HG02852 (cell line): ENCODE results near the gene ACSM6.
"Not testable (repeated sequence)": the region's sequence is repeated elsewhere in the genome, so short reads cannot be mapped to it uniquely, and the experiment has no call there.

Source experiments
- ATAC-seq: cut with Tn5 transposase; IDR thresholded peaks from one replicate; pipeline ENCODE4 v1.9.1; 2021; ENCODE audit warnings: mild to moderate bottlenecking, moderate library complexity; ENCODE audit not compliant: unreplicated experiment

Gene ACSM6

DNA sequence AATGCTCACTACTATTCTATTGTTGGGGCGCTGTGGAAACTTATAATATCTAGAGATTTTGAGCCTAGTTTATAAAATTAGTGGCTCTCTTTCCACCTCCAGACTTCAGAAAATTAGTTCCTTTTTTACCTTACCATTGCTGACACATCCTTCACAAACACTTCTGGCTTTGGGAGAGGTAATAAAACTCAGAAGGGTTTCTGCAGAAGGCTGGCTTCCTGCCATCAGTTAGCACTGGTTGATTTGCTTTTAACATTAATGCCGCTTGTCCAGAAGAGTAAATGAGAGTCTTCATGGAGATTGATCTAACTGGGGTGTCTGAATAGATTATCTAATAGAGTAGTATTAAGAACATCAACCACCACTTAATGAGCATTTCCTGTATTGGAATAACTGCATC is 20.3 kb downstream of the ACSM6 start:
- no peak for ATAC-seq

DNA sequence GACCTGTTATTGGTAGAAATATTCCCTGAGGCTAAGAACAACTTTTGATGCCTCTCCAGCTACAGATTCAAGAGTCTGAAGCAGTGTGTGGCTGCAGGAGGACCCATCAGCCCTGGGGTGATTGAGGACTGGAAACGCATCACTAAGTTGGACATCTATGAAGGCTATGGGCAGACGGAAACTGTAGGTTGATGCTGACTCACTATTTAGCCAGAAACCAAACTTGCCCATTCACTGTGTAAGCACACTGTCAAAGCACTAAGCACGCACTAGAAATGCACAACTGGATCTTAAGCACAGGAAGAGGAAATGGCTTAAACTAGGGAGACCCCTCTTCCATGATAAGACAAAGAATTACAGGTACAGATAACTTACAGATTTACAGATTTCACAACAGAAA is 20.8 kb downstream of the ACSM6 start:
- ATAC-seq = peak; percentile 75

DNA sequence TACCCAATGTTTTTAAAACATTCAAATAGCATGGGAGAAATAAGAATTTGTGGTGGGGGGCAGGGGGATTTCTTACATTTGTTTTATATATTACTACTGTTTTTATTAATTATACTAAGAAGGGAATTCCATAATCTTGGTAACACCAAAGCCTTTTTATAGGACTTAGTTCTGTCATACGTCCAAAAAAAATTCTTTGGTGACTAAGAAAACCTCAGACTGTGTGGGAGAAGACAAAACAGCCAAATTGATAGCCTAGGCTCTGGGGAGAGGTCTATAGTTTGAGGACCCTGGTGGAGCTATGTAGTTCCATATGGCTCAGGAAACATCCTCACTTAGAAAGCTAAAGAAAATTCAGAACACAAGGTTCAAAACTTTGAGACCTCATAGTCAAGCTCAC is 23.4 kb downstream of the ACSM6 start:
- no peak for ATAC-seq

DNA sequence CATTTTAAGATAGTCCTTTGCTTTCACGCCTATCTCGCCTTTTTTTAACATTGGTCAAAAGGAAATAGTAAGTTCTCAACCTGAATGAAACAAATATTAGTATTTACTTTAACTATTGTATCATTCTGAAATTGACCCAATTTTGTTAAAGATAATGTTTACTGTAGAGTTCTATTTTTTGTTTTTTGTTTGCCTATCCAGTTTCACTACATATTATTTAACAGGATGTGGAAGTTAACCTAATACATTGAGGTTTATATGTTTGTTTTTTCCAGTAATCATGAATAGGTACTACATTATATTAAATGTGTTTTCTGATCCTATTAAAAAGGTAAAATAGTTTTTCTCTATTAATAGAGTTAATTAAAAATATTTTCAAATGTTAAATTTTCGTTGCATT is 26.5 kb downstream of the ACSM6 start:
- no peak for ATAC-seq

DNA sequence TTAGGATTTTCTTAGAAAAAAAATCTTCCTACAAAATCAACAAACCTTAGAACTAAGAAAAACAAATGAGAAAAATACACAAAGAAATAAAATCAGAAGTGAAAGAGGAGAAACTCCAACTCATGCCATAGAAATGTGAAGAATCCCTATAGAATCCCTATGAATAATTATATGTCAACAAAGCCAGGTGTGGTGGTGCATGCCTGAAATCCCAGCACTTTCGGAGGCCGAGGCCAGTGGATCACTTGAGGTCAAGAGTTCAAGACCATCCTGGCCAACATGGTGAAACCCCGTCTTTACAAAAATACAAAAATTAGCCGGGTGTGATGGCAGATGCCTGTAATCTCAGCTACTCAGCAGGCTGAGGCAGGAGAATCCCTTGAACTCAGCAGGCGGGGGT is 27.1 kb downstream of the ACSM6 start:
- ATAC-seq = no peak

DNA sequence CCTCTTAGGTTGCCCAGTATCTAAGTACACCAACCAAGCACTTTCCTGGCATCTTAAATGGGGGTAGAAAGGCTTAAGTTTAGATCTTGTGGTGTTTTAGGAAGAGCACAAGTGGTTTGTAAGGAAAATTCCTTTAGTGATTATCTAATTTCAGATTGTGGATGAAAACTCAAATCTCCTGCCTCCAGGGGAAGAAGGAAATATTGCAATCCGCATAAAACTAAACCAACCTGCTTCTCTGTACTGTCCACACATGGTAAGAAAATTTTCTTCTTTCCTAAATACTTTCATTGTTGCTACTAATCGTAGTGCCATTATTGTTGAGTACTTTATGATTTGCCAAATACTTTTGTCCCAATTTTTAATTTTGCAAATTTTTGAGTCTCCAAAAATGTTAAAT is 31.1 kb downstream of the ACSM6 start:
- no peak for ATAC-seq

DNA sequence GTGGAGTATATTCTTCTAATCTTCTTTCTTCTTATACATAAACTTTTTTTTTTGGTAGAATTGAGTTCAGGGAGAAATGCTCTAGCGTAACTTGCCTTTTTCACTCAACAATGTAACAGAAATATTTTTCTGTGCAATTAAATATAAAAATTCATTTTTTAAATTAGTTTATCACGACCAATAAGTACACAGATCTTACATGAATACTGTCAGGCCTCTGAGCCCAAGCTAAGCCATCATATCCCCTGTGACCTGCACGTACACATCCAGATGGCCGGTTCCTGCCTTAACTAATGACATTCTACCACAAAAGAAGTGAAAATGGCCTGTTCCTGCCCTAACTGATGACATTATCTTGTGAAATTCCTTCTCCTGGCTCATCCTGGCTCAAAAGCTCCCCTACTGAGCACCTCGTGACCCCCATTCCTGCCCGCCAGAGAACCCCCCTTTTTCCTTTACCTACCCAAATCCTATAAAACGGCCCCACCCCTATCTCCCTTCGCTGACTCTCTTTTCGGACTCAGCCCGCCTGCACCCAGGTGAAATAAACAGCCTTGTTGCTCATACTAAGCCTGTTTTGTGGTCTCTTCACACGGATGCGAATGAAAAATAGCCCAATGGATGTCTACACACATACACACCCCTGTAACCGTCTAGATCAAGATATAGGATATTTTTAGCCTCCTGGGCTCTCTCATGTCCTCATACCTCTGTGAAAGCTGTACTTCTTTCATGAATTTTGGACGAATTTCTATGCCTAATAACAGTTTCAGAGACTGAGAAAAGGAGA is 35.1 kb downstream of the ACSM6 start:
- ATAC-seq = not testable (repeated sequence)

DNA sequence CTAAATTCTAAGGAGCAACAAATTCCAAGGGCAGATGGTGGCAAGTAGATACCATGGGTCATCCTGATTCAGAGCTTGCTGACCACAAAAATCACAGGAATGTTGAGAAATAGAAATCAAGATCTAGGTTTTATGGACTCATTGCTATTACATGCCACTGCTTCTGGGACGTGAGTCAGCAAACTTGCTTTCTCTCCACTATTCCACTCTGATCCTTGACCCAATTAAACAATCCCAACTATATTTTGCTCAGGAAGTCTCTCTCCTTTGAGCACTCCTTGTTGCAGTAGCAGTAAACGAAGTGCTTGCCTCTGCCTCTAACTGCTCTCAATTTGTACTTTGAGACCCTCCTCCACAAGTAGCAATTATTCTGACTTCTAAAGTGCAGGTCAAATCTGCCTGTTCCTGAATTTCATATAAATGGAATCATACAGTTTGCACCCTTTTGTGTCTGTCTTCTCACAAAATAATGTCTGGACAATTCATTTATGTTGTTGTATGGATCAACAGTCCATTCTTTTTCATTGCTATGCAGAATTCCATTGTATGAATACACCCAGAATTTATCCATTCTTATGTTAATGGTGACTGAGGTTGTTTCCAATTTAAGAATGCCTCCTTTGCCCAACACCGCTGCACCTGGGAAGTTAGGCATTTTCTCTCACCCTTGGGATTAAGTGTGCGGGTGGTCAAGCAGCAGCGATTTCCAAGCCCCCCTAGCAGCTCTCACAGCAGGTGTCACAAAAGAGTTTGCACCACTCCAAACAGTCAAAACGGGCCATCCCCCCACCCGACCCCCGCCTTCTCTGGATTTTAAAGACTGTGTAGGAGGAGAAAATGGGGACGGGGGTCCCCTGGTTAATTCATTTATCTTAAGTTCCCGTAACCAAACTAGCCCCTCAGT is 35.9 kb downstream of the ACSM6 start:
- ATAC-seq = no peak

DNA sequence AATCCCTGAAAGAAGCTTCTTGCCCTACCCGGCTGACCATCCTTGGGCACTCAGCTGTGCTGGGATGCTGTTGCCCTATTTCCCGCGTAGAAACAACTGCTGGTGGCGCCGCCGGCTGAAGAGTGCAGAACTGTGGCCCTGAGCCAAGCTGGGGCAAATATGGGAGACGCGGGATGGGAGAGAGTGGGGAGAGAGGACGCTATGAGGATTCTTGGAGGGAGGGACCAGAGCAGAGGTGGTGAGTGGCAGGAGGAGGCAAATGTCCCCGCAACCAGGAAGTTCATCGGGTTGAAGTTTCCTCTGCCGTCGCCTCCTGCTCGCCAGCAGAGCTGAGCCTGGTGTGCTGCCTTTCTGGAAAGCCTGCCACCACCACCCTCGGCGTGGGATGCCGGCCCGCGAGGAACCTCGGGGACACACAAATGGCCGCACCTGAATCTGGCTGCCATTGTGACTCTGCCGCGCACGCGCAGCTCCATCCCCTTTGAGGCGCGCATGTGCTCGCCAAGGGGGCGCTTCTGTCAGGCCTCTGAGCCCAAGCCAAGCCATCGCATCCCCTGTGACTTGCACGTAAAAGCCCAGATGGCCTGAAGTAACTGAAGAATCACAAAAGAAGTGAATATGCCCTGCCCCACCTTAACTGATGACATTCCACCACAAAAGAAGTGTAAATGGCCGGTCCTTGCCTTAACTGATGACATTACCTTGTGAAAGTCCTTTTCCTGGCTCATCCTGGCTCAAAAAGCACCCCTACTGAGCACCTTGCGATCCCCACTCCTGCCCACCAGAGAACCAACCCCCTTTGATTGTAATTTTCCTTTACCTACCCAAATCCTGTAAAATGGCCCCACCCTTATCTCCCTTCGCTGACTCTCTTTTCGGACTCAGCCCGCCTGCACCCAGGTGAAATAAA is 36.9 kb downstream of the ACSM6 start:
- peak; percentile 65 for ATAC-seq

DNA sequence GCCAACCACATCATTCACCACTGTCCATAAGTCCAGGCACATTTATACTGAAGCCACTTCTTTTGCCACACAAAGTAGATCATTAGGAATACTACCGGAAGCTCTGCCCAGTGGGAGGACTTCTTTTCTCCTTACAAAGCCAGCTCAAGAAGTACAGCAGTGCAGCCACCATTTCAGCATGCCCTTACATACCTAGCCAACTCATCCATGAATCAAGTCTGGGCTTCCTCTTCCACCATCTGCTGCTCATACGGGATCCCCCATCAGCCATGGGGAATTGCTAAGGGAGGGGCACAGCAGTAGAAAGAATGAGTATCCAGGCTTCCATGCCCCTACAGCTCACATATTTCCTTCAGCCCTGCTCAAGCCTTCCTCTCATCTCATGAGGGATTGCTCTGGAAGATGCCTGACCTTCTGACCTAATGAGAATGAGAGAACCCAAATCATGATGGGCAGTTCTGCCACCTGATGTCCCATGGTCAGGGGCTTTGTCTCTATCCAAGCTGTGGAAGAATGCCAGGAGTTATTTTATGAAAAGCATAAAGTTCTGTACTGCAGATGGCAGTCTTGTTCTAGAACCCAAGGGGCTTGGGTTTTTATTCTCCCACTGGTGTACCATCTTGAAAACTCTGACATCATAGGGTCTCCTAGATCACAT is 39.5 kb downstream of the ACSM6 start:
- ATAC-seq = no peak

DNA sequence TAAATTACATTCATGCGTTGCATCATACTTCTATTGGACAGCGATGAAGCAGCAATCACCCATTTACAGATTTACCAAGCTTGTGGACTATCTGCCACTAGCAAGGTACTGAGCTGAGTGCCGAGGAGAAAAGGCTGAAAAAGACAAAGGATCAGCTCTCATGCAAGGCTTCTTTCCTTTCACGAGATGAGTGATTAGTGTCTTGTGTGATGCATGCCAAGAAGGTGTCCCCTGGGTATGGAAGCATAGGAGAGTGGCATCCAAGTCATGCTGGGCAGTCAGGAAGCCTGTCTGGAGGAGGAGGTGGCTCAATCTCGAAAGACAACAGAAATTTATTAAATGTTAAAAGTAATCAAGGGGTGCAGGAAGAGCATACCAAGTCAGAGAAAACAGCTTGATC is 40.9 kb downstream of the ACSM6 start:
- ATAC-seq = no peak

DNA sequence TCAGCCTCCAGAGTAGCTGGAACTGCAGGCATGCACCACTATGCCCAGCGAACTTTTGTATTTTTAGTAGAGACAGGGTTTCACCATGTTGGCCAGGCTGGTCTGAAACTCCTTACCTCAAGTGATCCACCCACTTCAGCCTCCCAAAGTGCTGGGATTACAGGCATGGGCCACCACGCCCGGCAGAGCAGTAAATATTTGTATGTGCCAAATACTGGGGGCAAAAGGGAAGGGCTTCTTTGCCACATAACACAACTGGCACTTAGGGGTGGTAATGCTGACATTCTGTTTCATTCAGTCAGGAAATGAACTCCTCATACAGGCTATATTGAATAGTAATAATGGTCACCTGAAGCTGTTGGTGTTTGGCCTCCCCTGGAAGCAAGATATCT is 41.6 kb downstream of the ACSM6 start:
- no peak for ATAC-seq

DNA sequence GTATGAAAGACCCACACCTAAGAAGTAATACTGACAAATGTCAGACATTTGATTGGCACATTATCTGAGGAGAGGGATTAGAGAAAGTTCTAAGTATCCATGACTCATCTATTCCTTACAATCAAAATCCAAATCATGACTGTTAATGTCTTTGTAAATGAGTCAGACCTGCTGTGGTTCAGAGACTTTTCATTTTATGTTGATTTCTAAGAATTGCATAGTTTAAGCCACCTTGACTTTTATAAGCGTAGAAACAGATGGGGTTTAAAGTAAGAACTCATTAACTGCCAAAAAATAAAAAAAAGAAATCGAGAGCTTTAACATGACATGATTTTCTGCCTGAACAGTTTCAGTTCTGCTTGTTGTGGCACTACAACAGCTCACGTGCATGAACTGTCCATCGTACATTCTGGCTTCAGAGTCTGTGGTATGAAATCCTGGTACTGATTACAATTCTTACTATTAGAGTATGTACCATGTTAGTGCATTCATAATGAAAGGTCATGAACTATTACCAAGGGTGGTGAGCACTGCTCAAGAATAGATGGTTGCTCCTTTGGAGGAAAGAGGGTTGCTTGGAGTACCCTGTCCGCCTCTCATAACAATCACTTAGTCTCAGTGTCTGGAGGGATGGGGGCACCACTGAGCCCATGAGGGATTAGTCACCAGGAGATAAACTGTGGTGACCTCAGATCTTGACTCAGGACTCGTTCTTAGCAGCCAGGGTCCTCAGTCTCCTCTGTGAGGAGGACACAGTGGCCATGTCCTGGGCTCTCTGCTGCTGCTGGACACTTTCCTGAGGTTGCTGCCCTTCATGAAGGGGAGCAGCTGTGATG is 42.2 kb downstream of the ACSM6 start:
- peak; percentile 94 for ATAC-seq

DNA sequence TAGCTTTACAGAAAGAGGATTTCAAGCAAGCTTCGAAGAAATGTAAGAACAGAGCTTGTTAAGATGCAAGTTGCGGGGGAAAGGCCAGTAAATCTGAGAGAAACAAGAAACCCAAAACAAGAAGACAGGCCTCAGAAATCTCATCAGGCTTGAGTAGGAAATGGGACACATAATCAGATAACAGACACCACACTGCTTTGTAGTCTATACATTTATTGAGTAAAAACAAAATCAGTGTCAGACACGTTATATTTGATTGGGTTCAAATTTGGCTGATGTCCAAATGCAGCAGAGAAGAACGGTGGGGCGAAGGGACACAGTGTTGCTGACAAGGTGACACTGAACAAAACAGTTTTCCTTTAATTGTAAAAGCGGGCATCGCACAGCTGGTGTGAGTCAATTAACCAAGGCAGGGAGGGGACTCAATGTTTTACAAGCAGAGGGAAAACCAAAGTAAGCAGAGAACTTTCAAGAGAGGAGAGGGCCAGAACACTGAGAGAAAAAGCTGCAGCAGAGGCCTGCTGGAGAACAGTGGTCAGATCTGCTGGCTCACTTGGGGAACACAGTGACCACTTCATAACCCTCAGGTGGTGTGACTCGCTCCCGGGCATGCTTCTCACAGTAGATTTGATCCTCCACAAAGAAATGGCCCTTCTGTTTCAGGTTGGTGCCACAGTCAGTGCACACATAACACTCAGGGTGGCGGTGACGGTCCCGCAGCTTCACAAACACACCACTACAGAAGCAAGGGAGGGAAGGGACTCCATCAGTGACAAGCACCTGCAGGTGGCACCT is 43.5 kb downstream of the ACSM6 start:
- no peak for ATAC-seq

DNA sequence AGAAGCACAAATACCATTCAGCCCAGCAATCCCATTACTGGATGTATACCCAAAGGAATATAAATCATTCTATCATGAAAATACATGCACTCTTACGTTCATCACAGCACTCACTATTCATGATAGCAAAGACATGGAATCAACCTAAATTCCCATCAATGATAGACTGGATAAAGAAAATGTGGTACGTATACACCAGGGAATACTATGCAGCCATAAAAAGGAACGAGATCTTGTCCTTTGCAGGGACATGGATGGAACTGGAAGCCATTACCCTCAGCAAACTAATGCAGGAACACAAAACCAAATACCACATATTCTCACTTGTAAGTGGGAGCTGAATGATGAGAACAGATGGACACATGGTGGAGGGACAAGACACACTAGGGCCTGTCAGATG is 46.1 kb downstream of the ACSM6 start:
- ATAC-seq = not testable (repeated sequence)

DNA sequence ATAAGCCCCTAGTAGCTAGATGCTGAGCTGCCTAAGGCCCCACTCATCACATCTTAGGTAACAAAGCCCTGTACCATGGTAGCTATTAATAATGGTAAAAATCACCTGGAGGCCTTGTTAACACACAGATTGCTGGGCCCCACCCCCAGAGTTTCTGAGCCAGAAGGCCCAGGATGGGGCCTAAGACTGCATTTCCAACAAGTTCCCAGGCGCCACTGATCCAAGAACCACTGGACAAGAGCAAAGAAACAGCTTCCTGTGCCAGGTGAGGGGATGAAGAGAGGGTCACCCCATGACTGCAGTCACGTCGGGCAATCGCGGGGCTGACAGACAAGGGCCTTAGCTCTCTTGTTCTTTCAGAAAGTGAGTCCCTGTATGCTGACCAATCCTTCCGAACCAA is 46.8 kb downstream of the ACSM6 start:
- ATAC-seq = no peak

DNA sequence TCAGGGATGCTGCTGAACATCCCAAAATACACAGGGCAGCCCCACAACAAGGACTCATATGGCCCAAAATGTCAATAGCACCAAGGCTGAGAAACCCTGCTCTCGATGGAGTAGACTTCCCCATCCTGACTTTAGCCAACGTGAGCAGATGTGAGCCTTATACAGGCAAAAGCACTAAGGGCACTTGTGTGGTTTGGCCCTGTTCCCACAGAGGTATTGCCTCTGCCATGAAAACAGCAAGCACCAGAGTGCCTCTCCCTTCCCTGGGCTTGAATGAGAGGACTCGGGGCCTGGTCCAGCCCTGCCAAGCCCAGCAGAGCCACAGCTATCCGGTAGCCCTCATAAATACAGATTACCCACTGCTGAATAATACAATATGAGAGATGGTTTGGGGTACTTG is 47.5 kb downstream of the ACSM6 start:
- ATAC-seq = no peak

DNA sequence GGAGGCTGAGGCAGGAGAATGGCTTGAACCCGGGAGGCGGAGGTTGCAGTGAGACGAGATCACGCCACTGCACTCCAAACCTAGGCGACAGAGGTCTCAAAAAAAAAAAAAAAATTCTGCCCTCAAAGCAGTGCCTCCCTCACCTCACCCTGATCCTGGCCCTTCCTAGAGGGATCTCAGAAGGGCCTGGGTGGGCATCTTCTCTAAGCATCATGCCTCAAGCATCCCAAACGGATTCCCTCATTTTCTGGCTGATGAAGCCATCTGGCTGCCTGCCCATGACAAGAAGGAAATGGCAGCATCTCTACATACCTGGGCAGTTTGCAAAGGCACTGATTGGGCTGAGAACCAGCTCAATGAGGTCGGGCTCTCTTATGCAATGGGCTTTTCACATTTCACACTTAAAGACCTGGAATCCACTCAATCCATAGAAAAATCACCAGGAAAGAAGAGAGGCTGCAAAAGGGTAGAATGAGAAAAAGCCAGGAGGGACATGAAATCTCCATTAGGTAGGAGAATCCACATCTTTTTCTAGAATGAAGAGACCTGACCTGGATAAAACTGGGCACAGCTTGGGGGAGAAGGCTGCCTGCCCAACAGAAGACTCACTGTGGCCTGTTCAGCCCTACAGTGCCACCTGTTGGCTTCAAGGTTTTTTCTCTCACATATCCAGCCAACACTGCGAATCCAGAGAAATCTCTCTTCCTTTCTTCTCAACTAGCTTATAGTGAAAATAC is 48.7 kb downstream of the ACSM6 start:
- ATAC-seq = no peak
